GM19395 (cell line): ENCODE data around the gene COL6A2.

Source experiments
- ATAC-seq: cut with Tn5 transposase; IDR thresholded peaks from one replicate; pipeline ENCODE4 v1.9.1; 2021; ENCODE audit warnings: mild to moderate bottlenecking, moderate library complexity; ENCODE audit not compliant: unreplicated experiment

Gene COL6A2

GRCh38 chr21:46153247-46154154 lies 55.6 kb downstream of the COL6A2 start:
- no peak for ATAC-seq

- ATAC-seq: no peak
Observed at GRCh38 chr21:46154155-46154954, 56.4 kb downstream of the COL6A2 start.

GRCh38 chr21:46154955-46155513 lies 57.1 kb downstream of the COL6A2 start:
- ATAC-seq: no peak

- no peak for ATAC-seq
Observed at GRCh38 chr21:46155514-46156377, 57.8 kb downstream of the COL6A2 start, which contains the start of gene FTCD. FTCD (minus strand) TSS chr21:46155579; CDS start chr21:46155523, 56 bp downstream.

- no peak for ATAC-seq
Observed at GRCh38 chr21:46156378-46156645, 58.4 kb downstream of the COL6A2 start.

- ATAC-seq: no peak
Observed at GRCh38 chr21:46156678-46157077, 58.8 kb downstream of the COL6A2 start.

GRCh38 chr21:46157396-46157986 lies 59.6 kb downstream of the COL6A2 start:
- no peak for ATAC-seq

- no peak for ATAC-seq
Observed at GRCh38 chr21:46157987-46158451, 60.1 kb downstream of the COL6A2 start.

GRCh38 chr21:46158666-46159300 lies 60.9 kb downstream of the COL6A2 start:
- ATAC-seq: no peak

- ATAC-seq: no peak
Observed at GRCh38 chr21:46159390-46159789, 61.5 kb downstream of the COL6A2 start.

- no peak for ATAC-seq
Observed at GRCh38 chr21:46159841-46160656, 62.1 kb downstream of the COL6A2 start.

- ATAC-seq: no peak
Observed at GRCh38 chr21:46160657-46160906, 62.7 kb downstream of the COL6A2 start.

GRCh38 chr21:46160907-46161632 lies 63.2 kb downstream of the COL6A2 start:
- no peak for ATAC-seq

GRCh38 chr21:46161633-46162592 lies 64.0 kb downstream of the COL6A2 start:
- no peak for ATAC-seq

GRCh38 chr21:46163380-46163779 lies 65.5 kb downstream of the COL6A2 start:
- no peak for ATAC-seq

GRCh38 chr21:46165098-46165497 lies 67.2 kb downstream of the COL6A2 start:
- ATAC-seq: no peak

GRCh38 chr21:46168238-46168637 lies 70.3 kb downstream of the COL6A2 start:
- ATAC-seq: no peak
